Measurements from ENCODE around the gene DNASE1L1.

- TF ChIP-seq CTCF (IDR thresholded peaks at IDR 0.05) (no peak), POLR2A (IDR thresholded peaks at IDR 0.05) (no peak)
These were observed 23.2 kb upstream of the DNASE1L1 start for GRCh38 chrX:154432210-154432609.

All from esophagus squamous epithelium (tissue), 4 donors.